NT2/D1 (cell line): ENCODE data around the gene GAS7.

ENCODE experiments used
- SUZ12 ChIP-seq: IDR thresholded peaks from 2 replicates; pipeline ENCODE4 v1.6.1; 2011; ENCODE audit not compliant: insufficient read length, insufficient read depth; ENCODE audit errors: extremely low read depth
- YY1 ChIP-seq: IDR thresholded peaks from 2 replicates; pipeline ENCODE4 v1.6.1; 2011; ENCODE audit not compliant: insufficient read length, insufficient read depth
- ZNF274 ChIP-seq: IDR thresholded peaks from 2 replicates; pipeline ENCODE4 v1.6.1; 2011; ENCODE audit warnings: mild to moderate bottlenecking, low read depth, low read length

DNA sequence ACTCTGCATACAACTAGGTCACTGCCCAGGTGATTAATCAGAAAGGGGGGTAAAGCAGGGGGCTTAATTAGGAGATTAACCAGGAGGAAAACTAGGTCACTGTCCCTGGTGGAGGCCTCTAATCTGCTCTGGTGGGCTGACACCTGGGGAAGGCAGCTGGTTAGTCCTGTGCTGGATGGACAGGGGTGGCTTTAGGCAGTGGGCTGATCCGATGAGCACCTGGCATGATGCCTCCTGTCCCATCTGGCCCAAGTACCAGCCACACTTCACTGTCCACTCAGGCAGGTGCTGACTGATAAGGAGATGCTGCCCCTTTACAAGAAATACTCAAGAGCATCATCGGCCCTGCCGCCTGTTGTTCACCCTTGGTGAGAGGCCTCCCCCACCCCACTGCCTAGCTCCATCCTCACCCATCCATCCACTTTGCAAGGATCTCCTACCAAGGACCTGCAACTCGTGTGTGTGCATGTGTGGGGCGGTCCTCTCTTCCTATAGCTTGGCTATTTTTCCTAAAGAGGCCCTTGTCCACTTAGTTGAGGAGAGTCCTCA, 279.5 kb downstream of the GAS7 start:
- TF ChIP-seq YY1, result no peak
- TF ChIP-seq ZNF274, result no peak
- no peak for TF ChIP-seq SUZ12
